GM18526 (cell line): ENCODE measurements around the gene DDX39B.

Experiments
- POLR2A ChIP-seq: IDR thresholded peaks from 3 replicates; pipeline ENCODE4 v1.6.1; 2011; ENCODE audit not compliant: insufficient read length; ENCODE audit errors: extremely low read depth

Gene DDX39B

DNA sequence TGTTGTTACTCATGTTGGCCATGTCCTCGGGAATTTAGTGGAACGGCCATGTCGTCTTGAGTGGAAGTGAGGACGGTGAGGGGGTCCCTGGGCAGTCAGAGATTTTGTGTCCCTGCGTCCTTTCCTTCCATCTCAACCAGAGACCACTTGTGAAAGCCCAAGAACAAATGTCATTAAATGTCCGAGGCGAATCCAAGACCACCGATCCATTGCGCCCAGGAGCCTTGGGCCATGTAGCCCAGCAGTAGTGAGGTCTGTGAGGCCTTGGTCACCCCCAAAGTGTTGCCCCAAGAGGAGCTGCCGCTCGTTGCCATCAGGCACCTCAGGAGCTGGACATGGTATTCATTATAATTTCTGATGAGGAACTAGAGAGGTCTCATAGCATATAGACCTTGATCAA, 61.2 kb downstream of the DDX39B start:
- TF ChIP-seq POLR2A: no peak
